Measurements from ENCODE around the gene HBA1. TPM values are rescaled to one million over a fixed set of nuclear protein-coding genes. Genes with fewer than 3 reads are reported as not detected.
A peak's percentile ranks its signal among the peaks of the same experiment; 100 is the strongest.

The HBA1 gene
- polyA plus RNA-seq, 1 donor from 2014 or later = not detected

- H3K27me3 ChIP-seq (ENCODE audit: insufficient read depth, low read depth, low read length) = peaks cover 46% of the 10 kb centered on the region
- no peaks in the 10 kb centered on the region for H3K9me3 ChIP-seq (ENCODE audit: low read length)
- TF ChIP-seq CTCF (IDR thresholded peaks at IDR 0.05; ENCODE audit: poor library complexity, severe bottlenecking) = peak; percentile 71
- no peak for TF ChIP-seq EP300 (conservative IDR thresholded peaks at IDR 0.05; ENCODE audit: poor library complexity, severe bottlenecking)
- TF ChIP-seq RAD21 (conservative IDR thresholded peaks at IDR 0.05) = peak; percentile 40
- peak; percentile 47 for TF ChIP-seq SMC3 (conservative IDR thresholded peaks at IDR 0.05; ENCODE audit: poor library complexity)
- H2AFZ ChIP-seq (ENCODE audit: low read depth, low read length) = no peak within 1 kb of the TSS
- peak within 1 kb of the TSS; percentile 65 for H3K4me3 ChIP-seq (ENCODE audit: low read length)
- no peak within 1 kb of the TSS for H3K4me2 ChIP-seq (ENCODE audit: low read length)
- no peak within 1 kb of the TSS for H3K27ac ChIP-seq (ENCODE audit: low read length)
- H3K9me2 ChIP-seq (ENCODE audit: insufficient read depth, low read length) = no peaks in the 10 kb centered on the region
- H3K79me2 ChIP-seq (replicated peaks; ENCODE audit: insufficient read depth, low read length) = no peaks in the 10 kb centered on the region
- H3K9ac ChIP-seq (ENCODE audit: low read length) = peak within 1 kb of the TSS; percentile 31
- H4K20me1 ChIP-seq (ENCODE audit: insufficient read depth) = no peaks in the 10 kb centered on the region
- H3F3A ChIP-seq (ENCODE audit: insufficient read depth, low read length, poor library complexity, severe bottlenecking) = no peaks in the 10 kb centered on the region
- no peaks in the 10 kb centered on the region for H3K36me3 ChIP-seq (ENCODE audit: insufficient read depth, low read length)
Observed at GRCh38 chr16:180101-180675, 3.7 kb downstream of the HBA1 start, which contains the start of gene HBQ1. HBQ1 (plus strand) TSS chr16:180459; CDS start chr16:180487, 28 bp downstream.

- H3K27me3 ChIP-seq (ENCODE audit: insufficient read depth, low read depth, low read length) = peaks cover 40% of the 10 kb centered on the region
Observed at GRCh38 chr16:180681-181564, 4.4 kb downstream of the HBA1 start.

GRCh38 chr16:181565-182021, 5.1 kb downstream of the HBA1 start:
- Histone ChIP-seq H3K9me3 (ENCODE audit: low read length) (no peaks in the 10 kb centered on the region), H3K27me3 (ENCODE audit: insufficient read depth, low read depth, low read length) (peaks cover 40% of the 10 kb centered on the region), H3F3A (ENCODE audit: insufficient read depth, low read length, poor library complexity, severe bottlenecking) (no peaks in the 10 kb centered on the region), H3K9me2 (ENCODE audit: insufficient read depth, low read length) (no peaks in the 10 kb centered on the region), H3K9ac (ENCODE audit: low read length) (no peak overlapping the region), H3K27ac (ENCODE audit: low read length) (no peak overlapping the region), H3K79me2 (replicated peaks; ENCODE audit: insufficient read depth, low read length) (no peaks in the 10 kb centered on the region), H4K20me1 (ENCODE audit: insufficient read depth) (no peaks in the 10 kb centered on the region), H3K36me3 (ENCODE audit: insufficient read depth, low read length) (no peaks in the 10 kb centered on the region), H3K4me2 (ENCODE audit: low read length) (no peak overlapping the region), H3K4me3 (ENCODE audit: low read length) (peak overlapping the region; percentile 65), H2AFZ (ENCODE audit: low read depth, low read length) (no peak overlapping the region)
- TF ChIP-seq REST (IDR thresholded peaks at IDR 0.05; ENCODE audit: borderline replicate concordance) = no peak
- no peak for TF ChIP-seq MXI1 (conservative IDR thresholded peaks at IDR 0.05; ENCODE audit: poor library complexity, severe bottlenecking)
- TF ChIP-seq EZH2 (IDR thresholded peaks at IDR 0.05; ENCODE audit: borderline replicate concordance, insufficient read depth, low read length, poor library complexity, severe bottlenecking) = no peak
- peak; percentile 91 for TF ChIP-seq CTCF (IDR thresholded peaks at IDR 0.05; ENCODE audit: poor library complexity, severe bottlenecking)
- peak; percentile 75 for TF ChIP-seq RAD21 (conservative IDR thresholded peaks at IDR 0.05)
- no peak for TF ChIP-seq POLR2AphosphoS5 (IDR thresholded peaks at IDR 0.05)
- peak; percentile 78 for TF ChIP-seq SMC3 (conservative IDR thresholded peaks at IDR 0.05; ENCODE audit: poor library complexity)
- no peak for TF ChIP-seq TAF1 (IDR thresholded peaks at IDR 0.05; ENCODE audit: low read depth)
- no peak for TF ChIP-seq EP300 (conservative IDR thresholded peaks at IDR 0.05; ENCODE audit: poor library complexity, severe bottlenecking)

More at GRCh38 chr16:180681-181564, 4.4 kb downstream of the HBA1 start:
- no peaks in the 10 kb centered on the region for H3K9me2 ChIP-seq (ENCODE audit: insufficient read depth, low read length)
- no peak overlapping the region for H3K4me2 ChIP-seq (ENCODE audit: low read length)
- no peaks in the 10 kb centered on the region for H4K20me1 ChIP-seq (ENCODE audit: insufficient read depth)
- H3K4me3 ChIP-seq (ENCODE audit: low read length) = peak overlapping the region; percentile 65
- H3K36me3 ChIP-seq (ENCODE audit: insufficient read depth, low read length) = no peaks in the 10 kb centered on the region
- no peaks in the 10 kb centered on the region for H3K79me2 ChIP-seq (replicated peaks; ENCODE audit: insufficient read depth, low read length)
- peak overlapping the region; percentile 31 for H3K9ac ChIP-seq (ENCODE audit: low read length)
- TF ChIP-seq MXI1 (conservative IDR thresholded peaks at IDR 0.05; ENCODE audit: poor library complexity, severe bottlenecking) = peak; percentile 58
- peak; percentile 38 for TF ChIP-seq POLR2AphosphoS5 (IDR thresholded peaks at IDR 0.05)
- no peak for TF ChIP-seq RAD21 (conservative IDR thresholded peaks at IDR 0.05)
- no peak overlapping the region for H3K27ac ChIP-seq (ENCODE audit: low read length)
- H3F3A ChIP-seq (ENCODE audit: insufficient read depth, low read length, poor library complexity, severe bottlenecking) = no peaks in the 10 kb centered on the region
- H3K9me3 ChIP-seq (ENCODE audit: low read length) = no peaks in the 10 kb centered on the region
- no peak overlapping the region for H2AFZ ChIP-seq (ENCODE audit: low read depth, low read length)

All from neural cell (in vitro differentiated cells).